Activated B cell treated with CpG ODN at 0.5 μM for 24 hours (primary cell): Measurements from ENCODE around the gene MAPKAPK2. TPM values are rescaled to one million over a fixed set of nuclear protein-coding genes. Genes with fewer than 3 reads are reported as not detected.
"Not testable (repeated sequence)": the region's sequence is repeated elsewhere in the genome, so short reads cannot be mapped to it uniquely, and the experiment has no call there.

ENCODE experiments used
- ATAC-seq: fragments of 200-7000 bp; cut with Tn5 transposase; one replicate; pipeline ENCODE4 v1.10.0; 2021; ENCODE audit warnings: low read depth, mild to moderate bottlenecking, moderate library complexity
- CTCF ChIA-PET: fragments of 350-600 bp; sonication (Branson Sonifier 250); formaldehyde crosslinking; loops from one replicate; lab custom pipeline; 2021; ENCODE audit warnings: antibody characterized with exemption; lab: Charles Lee
- POLR2A ChIA-PET: fragments of 350-600 bp; sonication (Branson Sonifier 250); formaldehyde crosslinking; loops from one replicate; lab custom pipeline; 2021; ENCODE audit warnings: antibody characterized with exemption; lab: Charles Lee
- DNase-seq: peaks from one replicate; pipeline ENCODE4 v3.0.0; 2022
- H3K27ac Mint-ChIP-seq: one replicate; pipeline ENCODE4 v1.8.0; 2020; ENCODE audit warnings: mixed read lengths
- H3K27me3 Mint-ChIP-seq: one replicate; pipeline ENCODE4 v1.8.0; 2021; ENCODE audit warnings: mixed read lengths
- H3K36me3 Mint-ChIP-seq: one replicate; pipeline ENCODE4 v1.8.0; 2021; ENCODE audit warnings: low read depth, mixed read lengths
- H3K4me1 Mint-ChIP-seq: one replicate; pipeline ENCODE4 v1.8.0; 2021; ENCODE audit warnings: mixed read lengths
- H3K4me3 Mint-ChIP-seq: one replicate; pipeline ENCODE4 v1.8.0; 2020; ENCODE audit warnings: mild to moderate bottlenecking, mixed read lengths
- H3K9me3 Mint-ChIP-seq: one replicate; pipeline ENCODE4 v1.8.0; 2020; ENCODE audit warnings: mixed read lengths
- CTCF ChIP-seq: fragments of 200-600 bp; IDR thresholded peaks from one replicate; pipeline ENCODE4 v1.8.0; 2022; ENCODE audit warnings: antibody characterized with exemption, mild to moderate bottlenecking
- intact Hi-C: fragments of 100-400 bp; cut with micrococcal nuclease; formaldehyde crosslinking; loops from one replicate; pipeline ENCODE4 v1.15.1; 2024
- total RNA-seq: library from RNA; stranded (reverse); gene quantifications from 2 replicates; pipeline ENCODE4 v1.2.3, GENCODE V29; 2022

The MAPKAPK2 gene
- total RNA-seq, 1 donor from 2014 or later, result 72.1 TPM

DNA sequence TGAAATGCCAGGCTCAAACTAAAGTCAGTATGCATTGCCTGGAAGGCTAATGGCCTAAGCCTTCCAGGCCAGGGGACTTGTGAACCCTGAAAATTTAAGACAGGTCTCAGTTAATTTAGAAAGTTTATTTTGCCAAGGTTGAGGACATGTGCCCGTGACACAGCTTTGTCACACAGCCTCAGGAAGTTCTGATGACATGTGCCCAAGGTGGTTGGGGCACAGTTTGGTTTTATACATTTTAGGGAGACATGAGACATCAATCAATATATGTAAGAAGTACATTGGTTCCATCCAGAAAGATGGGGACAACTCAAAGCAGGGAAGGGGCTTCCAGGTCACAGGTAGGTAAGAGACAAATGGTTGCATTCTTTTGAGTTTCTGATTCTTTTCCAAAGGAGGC lies 81.1 kb downstream of the MAPKAPK2 start:
- H3K27me3 Mint-ChIP-seq, H3K4me3 Mint-ChIP-seq, H3K27ac Mint-ChIP-seq, ATAC-seq, DNase-seq, H3K36me3 Mint-ChIP-seq, H3K9me3 Mint-ChIP-seq: not testable (repeated sequence)
- CTCF ChIA-PET, result interaction anchor here (0.8 to 8.2 kb wide), 6 partner anchors 10 to 216 kb away, joined by 3 to 49 read pairs (median 4); no protein-coding TSS in a partner anchor
- POLR2A ChIA-PET, result interaction anchor here (0.6 to 1.5 kb wide), 9 partner anchors 15 to 156 kb away, joined by 3 to 16 read pairs (median 5); partner anchors contain the start of gene FCMR
- H3K4me1 Mint-ChIP-seq, result peaks cover 45% of the 10 kb centered on the region
- intact Hi-C loops, result loop anchor here (1.0 kb wide), 2 partner anchors 19 to 26 kb away; no protein-coding TSS in a partner anchor

DNA sequence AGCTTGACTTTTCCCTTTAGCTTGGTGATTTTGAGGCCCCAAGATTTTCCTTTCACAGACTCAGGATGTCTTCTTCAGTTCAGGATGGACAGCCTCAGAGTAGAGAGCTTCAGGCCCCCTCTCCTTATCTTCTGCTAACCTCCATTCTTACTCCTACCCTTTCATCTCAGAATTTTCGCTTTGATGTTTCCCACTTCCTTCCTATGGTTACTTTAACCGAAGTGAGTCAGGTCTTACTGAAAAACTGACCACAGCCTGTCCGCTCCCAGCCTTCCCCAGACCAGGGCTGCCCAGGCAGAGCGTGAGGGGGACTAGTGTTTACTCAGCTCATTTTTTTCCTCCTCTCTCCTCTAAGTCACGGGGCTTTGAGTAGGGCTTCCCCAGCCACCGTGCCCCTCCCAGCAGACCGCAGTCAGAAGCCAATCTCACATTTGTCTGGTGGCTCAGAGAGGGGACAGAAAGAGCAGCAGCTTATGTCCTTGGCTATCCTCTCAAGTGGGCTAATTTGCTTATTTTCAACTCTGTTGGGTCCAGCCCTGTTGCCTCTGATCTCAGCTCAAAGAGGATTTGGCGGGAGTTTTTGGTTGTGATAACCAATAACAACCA lies 81.6 kb downstream of the MAPKAPK2 start:
- H3K4me1 Mint-ChIP-seq, result peaks cover 51% of the 10 kb centered on the region
- ATAC-seq (peak; percentile 64), DNase-seq (no peak)
- intact Hi-C loops, result loop anchor here (1.0 kb wide), 2 partner anchors 18 to 27 kb away; no protein-coding TSS in a partner anchor
- POLR2A ChIA-PET, result interaction anchor here (0.6 to 1.5 kb wide), 9 partner anchors 15 to 155 kb away, joined by 3 to 16 read pairs (median 5); partner anchors contain the start of gene FCMR
- H3K27me3 Mint-ChIP-seq, result no peaks in the 10 kb centered on the region
- TF ChIP-seq CTCF, result no peak
- H3K4me3 Mint-ChIP-seq, result peak overlapping the region; percentile 42
- no peaks in the 10 kb centered on the region for H3K36me3 Mint-ChIP-seq
- CTCF ChIA-PET, result interaction anchor here (1.0 to 8.2 kb wide), 6 partner anchors 11 to 216 kb away, joined by 3 to 49 read pairs (median 4); no protein-coding TSS in a partner anchor
- H3K27ac Mint-ChIP-seq, result peak overlapping the region; percentile 73
- peaks cover 2% of the 10 kb centered on the region for H3K9me3 Mint-ChIP-seq

- DNase-seq, result no peak
- Mint-ChIP-seq H3K27me3 (no peaks in the 10 kb centered on the region), H3K4me1 (peaks cover 74% of the 10 kb centered on the region), H3K27ac (no peak overlapping the region), H3K36me3 (no peaks in the 10 kb centered on the region), H3K4me3 (no peak overlapping the region), H3K9me3 (peaks cover 2% of the 10 kb centered on the region)
- ChIA-PET POLR2A (interaction anchor here (0.6 to 8.0 kb wide), 12 partner anchors 10 to 34 kb away, joined by 3 to 67 read pairs (median 4); no protein-coding TSS in a partner anchor), CTCF (interaction anchor here (0.7 to 8.2 kb wide), 4 partner anchors 21 to 143 kb away, joined by 3 to 49 read pairs (median 4); no protein-coding TSS in a partner anchor)
- TF ChIP-seq CTCF, result no peak
- intact Hi-C loops, result no loop called here
- ATAC-seq, result no peak
These were observed 84.0 kb downstream of the MAPKAPK2 start for GRCh38 chr1:206768472-206769303.

- intact Hi-C loops, result no loop called here
- ChIA-PET POLR2A (interaction anchor here (0.7 to 8.0 kb wide), 9 partner anchors 13 to 34 kb away, joined by 3 to 67 read pairs (median 4); no protein-coding TSS in a partner anchor), CTCF (interaction anchor here (0.7 to 8.2 kb wide), 3 partner anchors 30 to 40 kb away, joined by 3 to 49 read pairs (median 3); no protein-coding TSS in a partner anchor)
- H3K27me3 Mint-ChIP-seq, result no peaks in the 10 kb centered on the region
- H3K36me3 Mint-ChIP-seq, result no peaks in the 10 kb centered on the region
- ATAC-seq, result peak; percentile 59
- H3K27ac Mint-ChIP-seq, result peak overlapping the region; percentile 59
- peak overlapping the region; percentile 42 for H3K4me3 Mint-ChIP-seq
- H3K9me3 Mint-ChIP-seq, result peaks cover 1% of the 10 kb centered on the region
- DNase-seq, result no peak
- no peak for TF ChIP-seq CTCF
- H3K4me1 Mint-ChIP-seq, result peaks cover 81% of the 10 kb centered on the region
These were observed 84.6 kb downstream of the MAPKAPK2 start for GRCh38 chr1:206769304-206769731.
